NB4 (cell line): Measurements from ENCODE around the gene CSNK1D.

Source experiments
- POLR2A ChIP-seq: IDR thresholded peaks from 2 replicates; pipeline ENCODE4 v1.6.1; 2011; ENCODE audit warnings: mild to moderate bottlenecking; ENCODE audit not compliant: insufficient read length; ENCODE audit errors: extremely low read depth
- TF ChIP-seq, protein P1 (sequence below): IDR thresholded peaks from one replicate; pipeline ENCODE4 v1.5.1; 2012; ENCODE audit warnings: low read depth, low read length

DNA sequence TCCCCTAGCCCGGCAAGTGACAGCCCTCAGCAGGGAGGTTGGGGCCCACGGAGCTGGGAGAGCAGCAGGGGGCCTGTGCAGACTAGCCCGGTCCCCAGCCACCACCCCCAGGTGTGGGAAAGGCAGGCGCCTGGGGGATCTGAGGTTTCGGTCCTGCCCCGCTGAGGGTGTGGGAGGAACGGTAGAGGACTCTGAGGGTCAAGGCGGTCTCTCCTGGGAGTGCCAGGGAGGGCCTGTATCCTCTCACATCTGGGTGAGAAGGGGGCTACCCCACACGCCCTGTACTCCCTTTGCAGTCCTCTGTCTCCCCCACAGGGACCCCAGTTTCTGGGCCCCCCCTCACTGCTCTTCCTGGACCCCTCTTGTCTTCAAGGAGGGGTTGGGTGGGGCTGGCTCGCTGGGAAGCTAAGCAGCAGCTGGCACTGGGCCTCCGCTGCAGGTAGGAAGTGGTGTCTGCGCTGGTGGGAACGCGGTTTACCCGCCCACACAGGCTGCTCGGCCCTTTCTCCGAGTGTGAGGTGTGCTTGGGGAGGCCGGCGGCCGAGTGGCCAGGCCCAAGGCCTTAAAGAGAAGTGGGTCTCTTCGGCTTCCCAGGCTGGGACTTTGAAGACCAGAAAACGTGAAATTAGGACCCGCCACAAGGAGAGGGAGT is 28.5 kb upstream of the CSNK1D start:
- TF ChIP-seq, protein P1, sequence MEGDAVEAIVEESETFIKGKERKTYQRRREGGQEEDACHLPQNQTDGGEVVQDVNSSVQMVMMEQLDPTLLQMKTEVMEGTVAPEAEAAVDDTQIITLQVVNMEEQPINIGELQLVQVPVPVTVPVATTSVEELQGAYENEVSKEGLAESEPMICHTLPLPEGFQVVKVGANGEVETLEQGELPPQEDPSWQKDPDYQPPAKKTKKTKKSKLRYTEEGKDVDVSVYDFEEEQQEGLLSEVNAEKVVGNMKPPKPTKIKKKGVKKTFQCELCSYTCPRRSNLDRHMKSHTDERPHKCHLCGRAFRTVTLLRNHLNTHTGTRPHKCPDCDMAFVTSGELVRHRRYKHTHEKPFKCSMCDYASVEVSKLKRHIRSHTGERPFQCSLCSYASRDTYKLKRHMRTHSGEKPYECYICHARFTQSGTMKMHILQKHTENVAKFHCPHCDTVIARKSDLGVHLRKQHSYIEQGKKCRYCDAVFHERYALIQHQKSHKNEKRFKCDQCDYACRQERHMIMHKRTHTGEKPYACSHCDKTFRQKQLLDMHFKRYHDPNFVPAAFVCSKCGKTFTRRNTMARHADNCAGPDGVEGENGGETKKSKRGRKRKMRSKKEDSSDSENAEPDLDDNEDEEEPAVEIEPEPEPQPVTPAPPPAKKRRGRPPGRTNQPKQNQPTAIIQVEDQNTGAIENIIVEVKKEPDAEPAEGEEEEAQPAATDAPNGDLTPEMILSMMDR = no peak
- no peak for TF ChIP-seq POLR2A
